H1 (cell line): Measurements from ENCODE around the gene HSPA5. TPM values are rescaled to one million over a fixed set of nuclear protein-coding genes. Genes with fewer than 3 reads are reported as not detected.

Experiments used
- CTCF ChIA-PET: fragments of 300-600 bp; sonication (Branson Sonifier 250); formaldehyde crosslinking; loops from one replicate; lab custom pipeline; 2021; ENCODE audit not compliant: partially characterized antibody; lab: Charles Lee
- POLR2A ChIA-PET: fragments of 300-600 bp; sonication (Branson Sonifier 250); formaldehyde crosslinking; loops from one replicate; lab custom pipeline; 2021; ENCODE audit warnings: inconsistent platforms; ENCODE audit not compliant: partially characterized antibody; lab: Charles Lee
- DNase-seq, 2 experiments: peaks; one replicate each; pipeline versions ENCODE4 v3.0.0 to v3.0.0-alpha.2; 2010 to 2022; ENCODE audit warnings: low spot score in 2 of 2, low read depth in 1 of 2, mixed read lengths in 1 of 2
- FAIRE-seq: peaks from 2 replicates; lab custom pipeline; 2011; peaks lifted over from hg19 to GRCh38; lab: Jason Lieb, UNC
- H2AFZ ChIP-seq: 2 replicates; pipeline ENCODE4 v1.8.1; 2012; ENCODE audit warnings: low read length, inconsistent platforms
- H2AK5ac ChIP-seq: 2 replicates; pipeline ENCODE4 v1.6.1; 2013; ENCODE audit warnings: low read depth, low read length
- H2BK120ac ChIP-seq: replicated peaks from 2 replicates; pipeline ENCODE3; 2013; ENCODE audit warnings: low read depth, low read length, inconsistent platforms
- H2BK12ac ChIP-seq: 2 replicates; pipeline ENCODE4 v1.6.1; 2013; ENCODE audit warnings: low read depth, low read length
- H2BK15ac ChIP-seq: 2 replicates; pipeline ENCODE4 v1.6.1; 2013; ENCODE audit warnings: low read length
- H2BK20ac ChIP-seq: 2 replicates; pipeline ENCODE4 v1.6.1; 2013; ENCODE audit warnings: low read length
- H2BK5ac ChIP-seq: 2 replicates; pipeline ENCODE4 v1.6.1; 2013; ENCODE audit warnings: low read depth, low read length
- H3K14ac ChIP-seq: 2 replicates; pipeline ENCODE4 v1.6.1; 2013; ENCODE audit warnings: inconsistent platforms; ENCODE audit not compliant: insufficient read length
- H3K18ac ChIP-seq: 2 replicates; pipeline ENCODE4 v1.6.1; 2013; ENCODE audit warnings: low read length; ENCODE audit errors: extremely low read depth
- H3K23ac ChIP-seq: 2 replicates; pipeline ENCODE4 v1.6.1; 2013; ENCODE audit warnings: inconsistent platforms; ENCODE audit not compliant: insufficient read length
- H3K23me2 ChIP-seq: 2 replicates; pipeline ENCODE4 v1.6.1; 2013; ENCODE audit warnings: low read depth, low read length
- H3K27ac ChIP-seq: 2 replicates; pipeline ENCODE4 v1.6.1; 2011; ENCODE audit warnings: low read depth, low read length, inconsistent platforms
- H3K27me3 ChIP-seq, 4 experiments: replicated peaks in 1 of 4; 1 replicate in 1 of 4; 2 replicates in 3 of 4; pipeline versions ENCODE4 v1.6.1 to v1.8.1; 2011 to 2013; ENCODE audit warnings: low read length in 3 of 4, mild to moderate bottlenecking in 3 of 4, inconsistent platforms in 2 of 4, mixed read lengths in 2 of 4, moderate library complexity in 1 of 4; ENCODE audit not compliant: control insufficient read depth in 3 of 4, insufficient read depth in 3 of 4; ENCODE audit errors: extremely low read depth in 1 of 4
- H3K36me3 ChIP-seq, 4 experiments: 2 replicates each; pipeline versions ENCODE4 v1.6.1 to v1.8.1; 2011 to 2013; ENCODE audit warnings: mild to moderate bottlenecking in 4 of 4, low read length in 3 of 4, moderate library complexity in 2 of 4, control low read depth in 1 of 4, inconsistent platforms in 1 of 4; ENCODE audit not compliant: insufficient read depth in 4 of 4, control insufficient read depth in 2 of 4
- H3K4ac ChIP-seq: replicated peaks from 2 replicates; pipeline ENCODE3; 2013; ENCODE audit warnings: low read length, low read depth, mixed read lengths, inconsistent platforms; ENCODE audit not compliant: insufficient read length
- H3K4me1 ChIP-seq, 4 experiments: replicated peaks in 1 of 4; 1 replicate in 1 of 4; 2 replicates in 3 of 4; pipeline versions ENCODE4 v1.6.1 to v1.8.1; 2011 to 2013; ENCODE audit warnings: low read length in 3 of 4, inconsistent platforms in 2 of 4, mixed read lengths in 1 of 4; ENCODE audit not compliant: insufficient read depth in 4 of 4, control insufficient read depth in 3 of 4
- H3K4me2 ChIP-seq, 2 experiments: 2 replicates each; pipeline versions ENCODE4 v1.6.1 to v1.8.1; 2011 to 2013; ENCODE audit warnings: low read depth in 2 of 2, low read length in 2 of 2, control low read depth in 1 of 2, inconsistent platforms in 1 of 2, mild to moderate bottlenecking in 1 of 2; ENCODE audit not compliant: insufficient read depth in 1 of 2
- H3K4me3 ChIP-seq, 4 experiments: fragments of 200-600, 300-600 bp in 1 of 4; sonication (generic), shearing (Covaris generic), sonication (Bioruptor Twin) in 1 of 4; 2 replicates each; pipeline versions ENCODE4 v1.5.1 to v1.8.1; 2011 to 2016; ENCODE audit warnings: low read length in 4 of 4, low read depth in 3 of 4, control low read depth in 2 of 4, inconsistent platforms in 2 of 4, mild to moderate bottlenecking in 2 of 4, mixed read lengths in 1 of 4, moderate library complexity in 1 of 4; ENCODE audit not compliant: insufficient read depth in 2 of 4; ENCODE audit errors: extremely low read depth in 1 of 4
- H3K56ac ChIP-seq: replicated peaks from 2 replicates; pipeline ENCODE3; 2013; ENCODE audit warnings: low read depth, mild to moderate bottlenecking, mixed read lengths, low read length, inconsistent platforms; ENCODE audit not compliant: insufficient read length
- H3K79me1 ChIP-seq: 2 replicates; pipeline ENCODE4 v1.6.1; 2013; ENCODE audit warnings: low read depth, low read length, control low read depth
- H3K79me2 ChIP-seq, 2 experiments: 2 replicates each; pipeline versions ENCODE4 v1.6.1 to v1.8.1; 2012 to 2013; ENCODE audit warnings: low read length in 2 of 2, mild to moderate bottlenecking in 2 of 2, inconsistent platforms in 1 of 2; ENCODE audit not compliant: insufficient read depth in 2 of 2, control insufficient read depth in 1 of 2
- H3K9ac ChIP-seq, 4 experiments: replicated peaks in 1 of 4; 1 replicate in 1 of 4; 2 replicates in 3 of 4; pipeline versions ENCODE4 v1.6.1 to v1.8.1; 2011 to 2013; ENCODE audit warnings: low read depth in 3 of 4, low read length in 3 of 4, control low read depth in 2 of 4, mild to moderate bottlenecking in 2 of 4, moderate library complexity in 2 of 4, inconsistent platforms in 1 of 4; ENCODE audit errors: extremely low read depth in 1 of 4
- H3K9me3 ChIP-seq, 2 experiments: 2 replicates each; pipeline versions ENCODE4 v1.6.1 to v1.8.1; 2012 to 2013; ENCODE audit warnings: mild to moderate bottlenecking in 2 of 2, moderate library complexity in 2 of 2, control low read depth in 1 of 2, inconsistent platforms in 1 of 2, low read depth in 1 of 2, low read length in 1 of 2, mixed read lengths in 1 of 2; ENCODE audit not compliant: insufficient read depth in 2 of 2
- H4K20me1 ChIP-seq, 2 experiments: replicated peaks in 1 of 2; 2 replicates each; pipeline versions ENCODE3 to v1.8.1; 2011 to 2013; ENCODE audit warnings: inconsistent platforms in 2 of 2, low read length in 2 of 2, mild to moderate bottlenecking in 1 of 2; ENCODE audit not compliant: insufficient read depth in 2 of 2, control insufficient read depth in 1 of 2
- H4K5ac ChIP-seq: 2 replicates; pipeline ENCODE4 v1.6.1; 2013; ENCODE audit warnings: low read length, low read depth, mixed read lengths, inconsistent platforms; ENCODE audit not compliant: insufficient read length
- H4K8ac ChIP-seq: 2 replicates; pipeline ENCODE4 v1.8.0; 2013; ENCODE audit warnings: mild to moderate bottlenecking, moderate library complexity, low read length, inconsistent platforms; ENCODE audit not compliant: insufficient read depth; ENCODE audit errors: extremely low read depth
- H4K91ac ChIP-seq: replicated peaks from 2 replicates; pipeline ENCODE3; 2013; ENCODE audit warnings: low read length, mixed read lengths, inconsistent platforms; ENCODE audit not compliant: insufficient read length
- CHD1 ChIP-seq: IDR thresholded peaks from 2 replicates; pipeline ENCODE4 v1.6.1; 2012; ENCODE audit warnings: low read depth, low read length, improper control_type of control experiment
- SIN3A ChIP-seq, 2 experiments: IDR thresholded peaks in 1 of 2; conservative IDR thresholded peaks in 1 of 2; 2 replicates each; pipeline ENCODE4 v1.6.1; 2011 to 2012; ENCODE audit warnings: low read length in 2 of 2, improper control_type of control experiment in 1 of 2, low read depth in 1 of 2, mild to moderate bottlenecking in 1 of 2
- TBP ChIP-seq: IDR thresholded peaks from 2 replicates; pipeline ENCODE4 v1.6.1; 2011; ENCODE audit warnings: low read depth, low read length, improper control_type of control experiment
- YY1 ChIP-seq: IDR thresholded peaks from 2 replicates; pipeline ENCODE4 v1.6.1; 2011; ENCODE audit warnings: low read depth, mild to moderate bottlenecking, low read length
- polyA plus RNA-seq, 7 experiments: library from polyadenylated mRNA; depleted of rRNA in 3 of 7; stranded (reverse) in 5 of 7; unstranded in 2 of 7; fragments of >200 nt in 5 of 7; fragments of 200-250 nt in 2 of 7; gene quantifications; 1 replicate in 5 of 7; 2 replicates in 1 of 7; 4 replicates in 1 of 7; pipeline versions ENCODE4 v1.2.1 to v1.2.3, GENCODE V29; 2011 to 2013; ENCODE audit warnings: missing spikeins in 2 of 7, mixed read lengths in 2 of 7
- total RNA-seq: library from RNA; stranded (reverse); fragmentation: NEBNext Ultra II Directional; extraction: Animal tissue kit (Norgen Biotek cat#: 25700); gene quantifications from 2 replicates; pipeline ENCODE4 v1.2.1, GENCODE V29; 2021

Gene HSPA5
- total and polyA plus RNA-seq, 2 of the 8 experiments (the other 6 are each of a cell fraction or from before 2014, with no cell fraction given): 91.3 to 352 TPM

GRCh38 chr9:125254231-125254630 lies 13.1 kb upstream of the HSPA5 start:
- no peak overlapping the region for H4K91ac ChIP-seq
- H3K23ac ChIP-seq: no peak overlapping the region
- no peak overlapping the region for H3K14ac ChIP-seq
- H3K79me1 ChIP-seq: no peaks in the 10 kb centered on the region
- no peaks in the 10 kb centered on the region for H3K27me3 ChIP-seq
- no peaks in the 10 kb centered on the region for H3K23me2 ChIP-seq
- no peaks in the 10 kb centered on the region for H4K20me1 ChIP-seq
- no peak overlapping the region for H2BK20ac ChIP-seq
- DNase-seq (no peak), FAIRE-seq (no peak)
- H4K8ac ChIP-seq: no peak overlapping the region
- H3K36me3 ChIP-seq: no peaks in the 10 kb centered on the region
- no peaks in the 10 kb centered on the region for H3K9me3 ChIP-seq
- no peaks in the 10 kb centered on the region for H3K79me2 ChIP-seq
- no peak overlapping the region for H2BK5ac ChIP-seq
- no peak overlapping the region for H3K4ac ChIP-seq
- no peak overlapping the region for H3K18ac ChIP-seq
- H3K9ac ChIP-seq: no peak overlapping the region
- no peak overlapping the region for H3K27ac ChIP-seq
- H2AK5ac ChIP-seq: no peak overlapping the region
- TF ChIP-seq YY1 (no peak), SIN3A (conservative IDR thresholded peaks at IDR 0.05 in 1 of 2, IDR thresholded peaks at IDR 0.05 in 1 of 2; ENCODE audit: low read depth in 1 of 2, low read length in 2 of 2) (no peak), TBP (no peak), CHD1 (no peak)
- no peak overlapping the region for H3K56ac ChIP-seq
- H3K4me1 ChIP-seq: no peaks in the 10 kb centered on the region
- H2BK15ac ChIP-seq: no peak overlapping the region
- no peak overlapping the region for H2AFZ ChIP-seq
- POLR2A ChIA-PET: interaction anchor here (0.6 to 3.0 kb wide), 3 partner anchors 13 to 42 kb away, joined by 3 to 19 read pairs (median 3); partner anchors contain the start of gene HSPA5
- H3K4me2 ChIP-seq: no peak overlapping the region
- no peak overlapping the region for H3K4me3 ChIP-seq
- no peak overlapping the region for H2BK120ac ChIP-seq
- H4K5ac ChIP-seq: no peak overlapping the region
- no peak overlapping the region for H2BK12ac ChIP-seq
- CTCF ChIA-PET: interaction anchor here (0.7 to 2.0 kb wide), 3 partner anchors 107 to 864 kb away, joined by 3 to 6 read pairs (median 4); no protein-coding TSS in a partner anchor
